GM23338 (cell line): ENCODE data around the gene ZFP36L1.

Experiments used
- CREB1 ChIP-seq: fragments of 250-450 bp; sonication (Bioruptor Pico); IDR thresholded peaks from 2 replicates; pipeline ENCODE4 v1.5.0; 2020; ENCODE audit warnings: low read depth, mild to moderate bottlenecking, moderate library complexity
- CTCF ChIP-seq, 2 experiments: fragments of 200-600 bp in 1 of 2; sonication (generic) in 1 of 2; conservative IDR thresholded peaks; 2 replicates each; pipeline versions ENCODE4 v1.5.1 to v1.6.1; 2016 to 2017; ENCODE audit warnings: antibody characterized with exemption in 2 of 2, low read depth in 2 of 2, mild to moderate bottlenecking in 2 of 2, moderate library complexity in 1 of 2
- ETS1 ChIP-seq: IDR thresholded peaks from 2 replicates; pipeline ENCODE4 v1.6.1; 2016; ENCODE audit warnings: antibody characterized with exemption
- EZH2 ChIP-seq: fragments of 200-600 bp; sonication (generic); IDR thresholded peaks from one replicate; pipeline ENCODE4 v1.8.0; 2017; ENCODE audit warnings: antibody characterized with exemption, mild to moderate bottlenecking, low read depth; ENCODE audit not compliant: unreplicated experiment
- EZH2phosphoT487 ChIP-seq: fragments of 200-600 bp; sonication (generic); IDR thresholded peaks from one replicate; pipeline ENCODE4 v1.8.1; 2018; ENCODE audit warnings: antibody characterized with exemption; ENCODE audit not compliant: unreplicated experiment
- JUNB ChIP-seq: IDR thresholded peaks from one replicate; pipeline ENCODE4 v1.6.1; 2016; ENCODE audit warnings: antibody characterized with exemption; ENCODE audit not compliant: unreplicated experiment
- NANOG ChIP-seq: IDR thresholded peaks from 2 replicates; pipeline ENCODE4 v1.6.1; 2016; ENCODE audit warnings: antibody characterized with exemption, borderline replicate concordance
- POLR2AphosphoS5 ChIP-seq: IDR thresholded peaks from 2 replicates; pipeline ENCODE4 v1.6.1; 2016; ENCODE audit warnings: antibody characterized with exemption, low read depth
- STAT1 ChIP-seq: IDR thresholded peaks from one replicate; pipeline ENCODE4 v1.6.1; 2016; ENCODE audit warnings: antibody characterized with exemption; ENCODE audit not compliant: unreplicated experiment
- ZNF114 ChIP-seq: fragments of 250-450 bp; sonication (Bioruptor Pico); IDR thresholded peaks from 2 replicates; pipeline ENCODE4 v1.5.0; 2020; ENCODE audit warnings: mild to moderate bottlenecking, moderate library complexity
- ZNF331 ChIP-seq: fragments of 250-450 bp; sonication (Bioruptor Pico); IDR thresholded peaks from 2 replicates; pipeline ENCODE4 v1.5.0; 2020; ENCODE audit warnings: low read depth, mild to moderate bottlenecking, moderate library complexity
- TF ChIP-seq, protein P1 (sequence below): IDR thresholded peaks from one replicate; pipeline ENCODE4 v1.6.1; 2018; ENCODE audit warnings: antibody characterized with exemption; ENCODE audit not compliant: unreplicated experiment

DNA sequence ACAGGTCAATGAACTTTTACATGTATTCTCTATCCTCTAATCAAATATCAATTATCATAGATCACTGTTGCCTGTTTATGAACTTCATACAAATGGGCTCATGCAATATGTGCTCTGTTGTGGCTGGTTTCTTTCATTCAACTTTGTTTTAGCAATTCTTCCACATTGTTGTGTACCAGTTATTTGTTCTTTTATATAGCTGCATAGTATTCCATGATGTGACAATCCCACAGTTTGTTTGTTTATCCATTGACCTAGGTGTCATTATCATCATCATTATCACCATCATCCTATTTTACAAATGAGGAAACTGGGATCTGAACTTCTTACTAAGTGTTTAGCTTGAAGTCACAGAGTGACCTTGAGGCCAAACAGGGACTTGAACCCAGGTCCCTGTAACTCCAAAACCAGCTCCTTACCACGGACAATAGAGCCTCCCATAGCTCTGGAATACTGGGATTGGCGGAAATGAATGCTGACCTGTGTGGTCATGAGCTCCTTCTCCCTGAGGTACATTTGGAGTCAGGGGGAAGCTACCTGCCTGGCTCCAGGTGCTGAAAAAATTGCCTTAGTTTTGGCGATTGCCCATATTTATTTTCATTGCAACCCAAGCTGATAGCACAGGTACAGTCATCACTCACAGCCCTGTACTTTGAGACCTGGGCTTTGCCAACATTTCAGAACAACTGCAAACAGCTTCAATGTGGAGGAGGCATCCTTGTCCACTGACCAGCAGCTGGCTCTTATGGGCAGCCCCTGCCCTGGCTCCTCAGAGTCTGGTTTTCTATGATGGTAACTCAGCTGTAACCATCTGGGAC is 9.2 kb downstream of the ZFP36L1 start:
- TF ChIP-seq CTCF (conservative IDR thresholded peaks at IDR 0.05; ENCODE audit: low read depth in 2 of 2) (no peak), EZH2 (no peak), POLR2AphosphoS5 (no peak), EZH2phosphoT487 (no peak), JUNB (no peak), ZNF114 (CRISPR knock-in tag) (no peak), CREB1 (CRISPR knock-in tag) (no peak), NANOG (no peak), ETS1 (no peak), ZNF331 (CRISPR knock-in tag) (no peak), STAT1 (no peak)
- TF ChIP-seq, protein P1, sequence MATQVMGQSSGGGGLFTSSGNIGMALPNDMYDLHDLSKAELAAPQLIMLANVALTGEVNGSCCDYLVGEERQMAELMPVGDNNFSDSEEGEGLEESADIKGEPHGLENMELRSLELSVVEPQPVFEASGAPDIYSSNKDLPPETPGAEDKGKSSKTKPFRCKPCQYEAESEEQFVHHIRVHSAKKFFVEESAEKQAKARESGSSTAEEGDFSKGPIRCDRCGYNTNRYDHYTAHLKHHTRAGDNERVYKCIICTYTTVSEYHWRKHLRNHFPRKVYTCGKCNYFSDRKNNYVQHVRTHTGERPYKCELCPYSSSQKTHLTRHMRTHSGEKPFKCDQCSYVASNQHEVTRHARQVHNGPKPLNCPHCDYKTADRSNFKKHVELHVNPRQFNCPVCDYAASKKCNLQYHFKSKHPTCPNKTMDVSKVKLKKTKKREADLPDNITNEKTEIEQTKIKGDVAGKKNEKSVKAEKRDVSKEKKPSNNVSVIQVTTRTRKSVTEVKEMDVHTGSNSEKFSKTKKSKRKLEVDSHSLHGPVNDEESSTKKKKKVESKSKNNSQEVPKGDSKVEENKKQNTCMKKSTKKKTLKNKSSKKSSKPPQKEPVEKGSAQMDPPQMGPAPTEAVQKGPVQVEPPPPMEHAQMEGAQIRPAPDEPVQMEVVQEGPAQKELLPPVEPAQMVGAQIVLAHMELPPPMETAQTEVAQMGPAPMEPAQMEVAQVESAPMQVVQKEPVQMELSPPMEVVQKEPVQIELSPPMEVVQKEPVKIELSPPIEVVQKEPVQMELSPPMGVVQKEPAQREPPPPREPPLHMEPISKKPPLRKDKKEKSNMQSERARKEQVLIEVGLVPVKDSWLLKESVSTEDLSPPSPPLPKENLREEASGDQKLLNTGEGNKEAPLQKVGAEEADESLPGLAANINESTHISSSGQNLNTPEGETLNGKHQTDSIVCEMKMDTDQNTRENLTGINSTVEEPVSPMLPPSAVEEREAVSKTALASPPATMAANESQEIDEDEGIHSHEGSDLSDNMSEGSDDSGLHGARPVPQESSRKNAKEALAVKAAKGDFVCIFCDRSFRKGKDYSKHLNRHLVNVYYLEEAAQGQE, result no peak
